Mesenchymal stem cell (in vitro differentiated cells and primary cell): ENCODE results near the gene DNAJC6.
A peak's percentile ranks its signal among the peaks of the same experiment; 100 is the strongest.

Experiments used
- DNase-seq: peaks from one replicate; pipeline ENCODE4 v3.0.0-alpha.2; 2013
- H2AFZ ChIP-seq: one replicate; pipeline ENCODE4 v1.6.1; 2013; ENCODE audit warnings: low read depth, mild to moderate bottlenecking, control low read depth, inconsistent platforms, low read length, moderate library complexity
- H2AK5ac ChIP-seq: 2 replicates; pipeline ENCODE4 v1.6.1; 2013; ENCODE audit warnings: low read length, moderate library complexity, mild to moderate bottlenecking, inconsistent platforms; ENCODE audit not compliant: severe bottlenecking
- H2BK120ac ChIP-seq: one replicate; pipeline ENCODE4 v1.6.1; 2013; ENCODE audit warnings: low read depth, mild to moderate bottlenecking, inconsistent platforms, low read length, moderate library complexity
- H2BK12ac ChIP-seq, 2 experiments: one replicate each; pipeline ENCODE4 v1.6.1; 2013; ENCODE audit warnings: inconsistent platforms in 2 of 2, low read length in 2 of 2, mild to moderate bottlenecking in 2 of 2, moderate library complexity in 2 of 2, control low read depth in 1 of 2
- H2BK15ac ChIP-seq: one replicate; pipeline ENCODE4 v1.6.1; 2013; ENCODE audit warnings: mild to moderate bottlenecking, low read depth, inconsistent platforms; ENCODE audit not compliant: poor library complexity, severe bottlenecking
- H2BK5ac ChIP-seq: 2 replicates; pipeline ENCODE4 v1.6.1; 2013; ENCODE audit warnings: low read depth, mild to moderate bottlenecking, low read length, control low read depth, inconsistent platforms; ENCODE audit not compliant: poor library complexity, severe bottlenecking
- H3K14ac ChIP-seq, 2 experiments: one replicate each; pipeline ENCODE4 v1.6.1; 2013; ENCODE audit warnings: inconsistent platforms in 2 of 2, low read length in 2 of 2, control low read depth in 1 of 2, mild to moderate bottlenecking in 1 of 2, moderate library complexity in 1 of 2
- H3K18ac ChIP-seq, 2 experiments: one replicate each; pipeline ENCODE4 v1.6.1; 2013; ENCODE audit warnings: inconsistent platforms in 2 of 2, low read length in 2 of 2, control low read depth in 1 of 2, low read depth in 1 of 2, mild to moderate bottlenecking in 1 of 2
- H3K23ac ChIP-seq, 2 experiments: one replicate each; pipeline ENCODE4 v1.6.1; 2013; ENCODE audit warnings: inconsistent platforms in 2 of 2, low read length in 2 of 2, mild to moderate bottlenecking in 2 of 2, moderate library complexity in 2 of 2, control low read depth in 1 of 2
- H3K27ac ChIP-seq: 2 replicates; pipeline ENCODE4 v1.5.1; 2013; ENCODE audit warnings: mild to moderate bottlenecking, moderate library complexity, low read length, control low read depth, inconsistent platforms; ENCODE audit not compliant: poor library complexity, severe bottlenecking
- H3K27me3 ChIP-seq, 2 experiments: 2 replicates each; pipeline versions ENCODE4 v1.6.1 to v1.7.0; 2013; ENCODE audit warnings: low read length in 2 of 2, mild to moderate bottlenecking in 2 of 2, moderate library complexity in 2 of 2, control low read depth in 1 of 2, inconsistent platforms in 1 of 2; ENCODE audit not compliant: control insufficient read depth in 1 of 2, insufficient read depth in 1 of 2
- H3K36me3 ChIP-seq, 2 experiments: 2 replicates each; pipeline versions ENCODE4 v1.6.1 to v1.7.0; 2013; ENCODE audit warnings: low read length in 2 of 2, control low read depth in 1 of 2, inconsistent platforms in 1 of 2, low read depth in 1 of 2, mild to moderate bottlenecking in 1 of 2; ENCODE audit not compliant: insufficient read depth in 2 of 2, control insufficient read depth in 1 of 2
- H3K4ac ChIP-seq, 2 experiments: one replicate each; pipeline ENCODE4 v1.6.1; 2013; ENCODE audit warnings: inconsistent platforms in 2 of 2, low read length in 2 of 2, mild to moderate bottlenecking in 2 of 2, moderate library complexity in 2 of 2, control low read depth in 1 of 2, low read depth in 1 of 2
- H3K4me1 ChIP-seq: 2 replicates; pipeline ENCODE4 v1.6.1; 2013; ENCODE audit warnings: low read depth, low read length, control low read depth; ENCODE audit not compliant: control insufficient read depth, insufficient read depth
- H3K4me2 ChIP-seq: 2 replicates; pipeline ENCODE4 v1.6.1; 2013; ENCODE audit warnings: low read length, mild to moderate bottlenecking, inconsistent platforms; ENCODE audit not compliant: poor library complexity, severe bottlenecking
- H3K4me3 ChIP-seq, 2 experiments: 2 replicates each; pipeline versions ENCODE4 v1.5.1 to v1.7.0; 2013; ENCODE audit warnings: low read length in 2 of 2, mild to moderate bottlenecking in 2 of 2, control low read depth in 1 of 2, low read depth in 1 of 2; ENCODE audit not compliant: insufficient read depth in 1 of 2
- H3K79me1 ChIP-seq: replicated peaks from 2 replicates; pipeline ENCODE4 v1.6.1; 2013; ENCODE audit warnings: mild to moderate bottlenecking, control low read depth, low read length, inconsistent platforms; ENCODE audit not compliant: poor library complexity, severe bottlenecking
- H3K9ac ChIP-seq: 2 replicates; pipeline ENCODE4 v1.7.0; 2013; ENCODE audit warnings: mild to moderate bottlenecking, low read length, moderate library complexity
- H3K9me3 ChIP-seq: 2 replicates; pipeline ENCODE4 v1.7.0; 2013; ENCODE audit warnings: mild to moderate bottlenecking, low read length; ENCODE audit not compliant: control insufficient read depth
- H4K8ac ChIP-seq: one replicate; pipeline ENCODE4 v1.6.1; 2013; ENCODE audit warnings: inconsistent platforms, mild to moderate bottlenecking, low read length, moderate library complexity
- H4K91ac ChIP-seq: one replicate; pipeline ENCODE4 v1.6.1; 2013; ENCODE audit warnings: mild to moderate bottlenecking, low read length, inconsistent platforms
- WGBS: methylation state at CpG from one replicate; pipeline ENCODE4 v1.1.7; 2013; ENCODE audit warnings: mixed read lengths; 5-methylcytosine and 5-hydroxymethylcytosine counted together

The DNAJC6 gene

GRCh38 chr1:65355031-65355712 lies 45.8 kb downstream of the DNAJC6 start:
- Histone ChIP-seq H3K4me2 (no peak overlapping the region), H2AK5ac (no peak overlapping the region)
- no peak for DNase-seq

GRCh38 chr1:65357291-65357960 lies 48.1 kb downstream of the DNAJC6 start:
- Histone ChIP-seq H2BK12ac (no peak overlapping the region), H3K79me1 (peaks cover 8% of the 10 kb centered on the region), H3K27ac (no peak overlapping the region), H3K14ac (no peak overlapping the region), H2BK15ac (no peak overlapping the region), H3K4me1 (peaks cover 1% of the 10 kb centered on the region), H2AK5ac (no peak overlapping the region), H3K27me3 (no peaks in the 10 kb centered on the region), H4K91ac (no peak overlapping the region), H3K9me3 (no peaks in the 10 kb centered on the region), H3K36me3 (no peaks in the 10 kb centered on the region), H2AFZ (no peak overlapping the region), H3K18ac (no peak overlapping the region), H3K4me3 (no peak overlapping the region), H2BK5ac (no peak overlapping the region), H3K4ac (no peak overlapping the region), H3K4me2 (no peak overlapping the region), H3K23ac (no peak overlapping the region), H4K8ac (no peak overlapping the region), H3K9ac (no peak overlapping the region), H2BK120ac (no peak overlapping the region)
- 97% methylated on average over 4 of the region's 6 CpGs for WGBS
- no peak for DNase-seq

More at GRCh38 chr1:65355031-65355712, 45.8 kb downstream of the DNAJC6 start:
- H2AFZ ChIP-seq: no peak overlapping the region
- H2BK5ac ChIP-seq: no peak overlapping the region
- peaks cover 1% of the 10 kb centered on the region for H3K4me1 ChIP-seq
- no peak overlapping the region for H4K91ac ChIP-seq
- H3K79me1 ChIP-seq: peaks cover 5% of the 10 kb centered on the region
- no peaks in the 10 kb centered on the region for H3K9me3 ChIP-seq
- no peak overlapping the region for H3K9ac ChIP-seq
- no peak overlapping the region for H2BK15ac ChIP-seq
- no peak overlapping the region for H4K8ac ChIP-seq
- H3K27ac ChIP-seq: no peak overlapping the region
- H3K23ac ChIP-seq: peak overlapping the region in 1 of 2 experiments; percentile 94
- no peak overlapping the region for H3K4me3 ChIP-seq
- H3K14ac ChIP-seq: no peak overlapping the region
- no peak overlapping the region for H2BK120ac ChIP-seq
- H3K4ac ChIP-seq: no peak overlapping the region
- no peaks in the 10 kb centered on the region for H3K36me3 ChIP-seq
- H3K18ac ChIP-seq: no peak overlapping the region
- WGBS: 92% methylated on average over 6 of the region's 7 CpGs
- no peaks in the 10 kb centered on the region for H3K27me3 ChIP-seq
- H2BK12ac ChIP-seq: no peak overlapping the region

GRCh38 chr1:65359888-65360287 lies 50.5 kb downstream of the DNAJC6 start:
- no peak overlapping the region for H2AFZ ChIP-seq
- peaks cover 1% of the 10 kb centered on the region for H3K4me1 ChIP-seq
- H3K79me1 ChIP-seq: peaks cover 8% of the 10 kb centered on the region
- H2AK5ac ChIP-seq: no peak overlapping the region
- H4K91ac ChIP-seq: no peak overlapping the region
- no peak overlapping the region for H3K18ac ChIP-seq
- DNase-seq: no peak
- H3K4ac ChIP-seq: no peak overlapping the region
- H3K14ac ChIP-seq: no peak overlapping the region
- H3K4me2 ChIP-seq: no peak overlapping the region
- H2BK120ac ChIP-seq: no peak overlapping the region
- H3K27ac ChIP-seq: no peak overlapping the region
- H2BK5ac ChIP-seq: no peak overlapping the region
- 87% methylated on average over 3 of the region's 3 CpGs for WGBS
- H3K23ac ChIP-seq: no peak overlapping the region
- H2BK15ac ChIP-seq: no peak overlapping the region
- H3K4me3 ChIP-seq: no peak overlapping the region
- no peaks in the 10 kb centered on the region for H3K36me3 ChIP-seq
- no peaks in the 10 kb centered on the region for H3K9me3 ChIP-seq
- H2BK12ac ChIP-seq: no peak overlapping the region
- no peak overlapping the region for H3K9ac ChIP-seq
- no peak overlapping the region for H4K8ac ChIP-seq
- no peaks in the 10 kb centered on the region for H3K27me3 ChIP-seq

GRCh38 chr1:65360648-65361047 lies 51.3 kb downstream of the DNAJC6 start:
- Histone ChIP-seq H4K8ac (no peak overlapping the region), H4K91ac (no peak overlapping the region), H3K9me3 (no peaks in the 10 kb centered on the region), H2BK15ac (no peak overlapping the region), H3K9ac (no peak overlapping the region), H3K79me1 (peaks cover 6% of the 10 kb centered on the region), H3K18ac (no peak overlapping the region), H2BK5ac (no peak overlapping the region), H2AK5ac (no peak overlapping the region), H3K27me3 (no peaks in the 10 kb centered on the region), H3K4me3 (no peak overlapping the region), H3K4ac (no peak overlapping the region), H3K14ac (peak overlapping the region in 1 of 2 experiments; percentile 66), H3K4me1 (no peaks in the 10 kb centered on the region), H2BK12ac (no peak overlapping the region), H3K36me3 (no peaks in the 10 kb centered on the region), H3K23ac (no peak overlapping the region), H3K27ac (no peak overlapping the region), H2BK120ac (no peak overlapping the region), H2AFZ (no peak overlapping the region), H3K4me2 (no peak overlapping the region)
- DNase-seq: no peak
- 94% methylated on average over 5 of the region's 5 CpGs for WGBS
